ENCODE results near the gene DELE1. TPM values are rescaled to one million over a fixed set of nuclear protein-coding genes. Genes with fewer than 3 reads are reported as not detected.

The DELE1 gene
- 108 TPM for total RNA-seq (ENCODE audit: unreplicated experiment)
- long read RNA-seq, full-length matches to known transcripts, result 3 of 12 reads
- long read RNA-seq, partial matches to known transcripts, result 4 of 12 reads
- long read RNA-seq, other reads (novel, unspliced or antisense), result 5 of 12 reads

- Mint-ChIP-seq H3K27ac (ENCODE audit: unreplicated experiment) (peak within 1 kb of the TSS; percentile 79), H3K27me3 (ENCODE audit: unreplicated experiment) (peaks cover 5% of the 10 kb centered on the region), H3K9me3 (ENCODE audit: unreplicated experiment) (no peaks in the 10 kb centered on the region), H3K4me3 (ENCODE audit: unreplicated experiment) (peak within 1 kb of the TSS; percentile 95), H3K4me1 (ENCODE audit: low read depth, unreplicated experiment) (peaks cover 2% of the 10 kb centered on the region), H3K36me3 (ENCODE audit: unreplicated experiment) (no peaks in the 10 kb centered on the region)
- TF ChIP-seq CTCF (IDR thresholded peaks at IDR 0.05; ENCODE audit: partially characterized antibody, unreplicated experiment), result no peak
- peak; percentile 94 for DNase-seq
Observed at GRCh38 chr5:141923448-141924313, at the start of gene DELE1. TSS of gene DELE1 (plus strand) at chr5:141923871. CDS start at chr5:141923942, 71 bp downstream.

GRCh38 chr5:141873933-141874261 is 49.8 kb upstream of the DELE1 start:
- Mint-ChIP-seq H3K4me1 (ENCODE audit: low read depth, unreplicated experiment) (peaks cover 6% of the 10 kb centered on the region), H3K27ac (ENCODE audit: unreplicated experiment) (no peak overlapping the region), H3K27me3 (ENCODE audit: unreplicated experiment) (peaks cover 10% of the 10 kb centered on the region), H3K9me3 (ENCODE audit: unreplicated experiment) (peaks cover 5% of the 10 kb centered on the region), H3K4me3 (ENCODE audit: unreplicated experiment) (no peak overlapping the region), H3K36me3 (ENCODE audit: unreplicated experiment) (no peaks in the 10 kb centered on the region)
- TF ChIP-seq CTCF (IDR thresholded peaks at IDR 0.05; ENCODE audit: partially characterized antibody, unreplicated experiment), result no peak
- no peak for DNase-seq

GRCh38 chr5:141874262-141874964 is 49.3 kb upstream of the DELE1 start:
- DNase-seq, result no peak
- no peak for TF ChIP-seq CTCF (IDR thresholded peaks at IDR 0.05; ENCODE audit: partially characterized antibody, unreplicated experiment)
- Mint-ChIP-seq H3K9me3 (ENCODE audit: unreplicated experiment) (peaks cover 7% of the 10 kb centered on the region), H3K4me1 (ENCODE audit: low read depth, unreplicated experiment) (peaks cover 6% of the 10 kb centered on the region), H3K27me3 (ENCODE audit: unreplicated experiment) (peaks cover 10% of the 10 kb centered on the region), H3K36me3 (ENCODE audit: unreplicated experiment) (no peaks in the 10 kb centered on the region), H3K27ac (ENCODE audit: unreplicated experiment) (no peak overlapping the region), H3K4me3 (ENCODE audit: unreplicated experiment) (no peak overlapping the region)

GRCh38 chr5:141875022-141875740 is 48.5 kb upstream of the DELE1 start:
- H3K27me3 Mint-ChIP-seq (ENCODE audit: unreplicated experiment), result peaks cover 12% of the 10 kb centered on the region
- H3K4me1 Mint-ChIP-seq (ENCODE audit: low read depth, unreplicated experiment), result peaks cover 6% of the 10 kb centered on the region
- H3K4me3 Mint-ChIP-seq (ENCODE audit: unreplicated experiment), result peak overlapping the region; percentile 65
- TF ChIP-seq CTCF (IDR thresholded peaks at IDR 0.05; ENCODE audit: partially characterized antibody, unreplicated experiment), result no peak
- DNase-seq, result no peak
- no peaks in the 10 kb centered on the region for H3K36me3 Mint-ChIP-seq (ENCODE audit: unreplicated experiment)
- peaks cover 7% of the 10 kb centered on the region for H3K9me3 Mint-ChIP-seq (ENCODE audit: unreplicated experiment)
- H3K27ac Mint-ChIP-seq (ENCODE audit: unreplicated experiment), result no peak overlapping the region

All from glutamatergic neuron (in vitro differentiated cells).